Fibroblast of skin of back (primary cell): ENCODE data around the gene BCCIP.
A peak's percentile ranks its signal among the peaks of the same experiment; 100 is the strongest.

Experiments used
- DNase-seq: peaks from one replicate; pipeline ENCODE4 v3.0.0-alpha.2; 2013

Gene BCCIP

DNA sequence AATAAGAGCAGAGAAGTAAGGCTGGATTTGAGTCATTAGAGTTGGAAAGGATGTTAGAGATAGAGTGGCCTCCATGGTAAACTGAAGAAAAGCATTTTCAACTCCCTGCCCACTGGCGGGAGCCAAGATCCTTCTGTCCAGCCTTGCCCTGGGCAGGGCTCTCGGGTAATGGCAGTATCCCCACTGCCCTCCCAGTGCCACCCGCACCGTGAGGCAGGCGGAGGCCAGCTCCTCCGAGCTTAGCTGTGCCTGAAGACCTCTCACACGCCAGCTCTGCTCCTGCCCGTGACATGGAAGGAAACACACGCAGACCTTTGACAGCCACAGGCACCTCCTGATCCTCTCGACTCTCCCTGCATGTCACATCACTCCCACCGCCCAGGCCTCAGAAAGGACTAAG is 22.3 kb downstream of the BCCIP start:
- no peak for DNase-seq

DNA sequence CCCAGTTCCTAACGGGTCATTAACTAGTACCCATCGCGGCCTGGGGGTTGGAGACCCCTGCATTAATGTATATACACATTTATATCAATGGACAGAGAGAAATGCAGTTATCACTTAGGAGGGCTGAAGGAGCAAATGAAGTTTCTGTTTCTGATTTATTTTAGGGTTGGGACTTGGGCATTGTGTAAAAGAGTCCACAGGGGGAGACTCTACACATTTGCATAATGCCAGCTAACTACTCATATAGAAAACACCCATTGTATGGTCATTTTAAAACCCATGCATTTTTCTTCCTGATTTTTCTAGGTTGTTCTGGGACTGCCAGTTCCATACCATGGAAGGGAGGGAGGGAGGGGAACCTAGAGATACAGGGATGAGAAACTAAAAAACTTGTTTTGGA is 23.5 kb downstream of the BCCIP start:
- no peak for DNase-seq

DNA sequence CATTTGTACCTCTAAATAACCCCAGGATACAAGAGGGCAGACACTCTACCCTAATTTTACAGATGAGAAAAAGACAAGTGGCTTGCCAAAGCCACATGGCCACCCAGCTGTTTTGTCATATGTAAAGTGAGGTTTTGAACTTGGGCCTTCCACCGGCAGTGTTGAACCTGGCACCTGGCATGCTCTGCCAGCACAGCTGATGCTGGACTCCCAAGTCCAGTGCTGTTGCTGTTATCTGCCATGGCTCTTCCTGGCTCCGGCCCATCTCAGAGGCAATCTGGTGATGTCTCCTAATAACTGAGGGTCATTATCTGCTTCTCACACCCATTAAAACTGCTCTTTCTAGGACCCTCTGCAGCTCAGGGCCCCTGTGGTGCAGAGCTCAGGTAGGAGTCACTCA is 25.0 kb downstream of the BCCIP start:
- DNase-seq, result no peak

DNA sequence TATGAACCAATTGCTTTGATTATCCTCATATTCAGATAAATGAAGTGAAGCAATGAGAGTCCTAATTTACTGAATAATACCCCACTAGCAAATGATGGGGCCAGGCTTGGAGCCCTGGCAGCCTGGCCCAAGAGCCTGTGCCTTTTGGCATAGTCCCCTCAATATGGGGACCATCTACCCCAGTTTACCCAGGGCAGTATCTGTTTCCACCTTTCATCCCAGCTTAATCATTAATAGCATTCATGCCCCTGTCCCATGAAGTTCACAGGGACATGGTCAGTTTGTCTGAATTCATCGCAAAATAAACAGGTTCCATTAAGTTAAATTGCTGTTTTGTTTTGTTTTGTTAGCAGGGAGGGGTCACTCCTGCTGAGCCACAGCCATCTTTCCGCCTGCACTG is 25.5 kb downstream of the BCCIP start:
- DNase-seq, result no peak

DNA sequence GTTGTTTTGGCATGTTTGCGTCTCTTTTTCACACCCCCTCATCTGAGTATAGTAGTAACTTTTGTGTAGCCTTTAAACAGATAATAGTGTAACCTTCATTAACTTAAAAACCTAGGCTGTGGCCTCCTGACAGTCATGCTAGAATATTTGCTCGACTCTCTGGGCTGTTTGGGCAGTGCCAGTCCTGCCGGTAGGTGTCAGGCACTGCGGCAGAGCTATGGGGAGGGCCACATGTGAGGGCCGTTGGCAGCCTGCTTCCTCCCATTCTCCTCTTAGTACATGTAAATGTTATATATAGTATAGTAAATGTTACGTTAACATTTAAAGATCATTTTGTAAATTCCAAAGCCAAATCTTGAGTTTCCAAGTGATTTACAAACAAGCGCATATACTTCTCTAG is 26.1 kb downstream of the BCCIP start:
- no peak for DNase-seq

DNA sequence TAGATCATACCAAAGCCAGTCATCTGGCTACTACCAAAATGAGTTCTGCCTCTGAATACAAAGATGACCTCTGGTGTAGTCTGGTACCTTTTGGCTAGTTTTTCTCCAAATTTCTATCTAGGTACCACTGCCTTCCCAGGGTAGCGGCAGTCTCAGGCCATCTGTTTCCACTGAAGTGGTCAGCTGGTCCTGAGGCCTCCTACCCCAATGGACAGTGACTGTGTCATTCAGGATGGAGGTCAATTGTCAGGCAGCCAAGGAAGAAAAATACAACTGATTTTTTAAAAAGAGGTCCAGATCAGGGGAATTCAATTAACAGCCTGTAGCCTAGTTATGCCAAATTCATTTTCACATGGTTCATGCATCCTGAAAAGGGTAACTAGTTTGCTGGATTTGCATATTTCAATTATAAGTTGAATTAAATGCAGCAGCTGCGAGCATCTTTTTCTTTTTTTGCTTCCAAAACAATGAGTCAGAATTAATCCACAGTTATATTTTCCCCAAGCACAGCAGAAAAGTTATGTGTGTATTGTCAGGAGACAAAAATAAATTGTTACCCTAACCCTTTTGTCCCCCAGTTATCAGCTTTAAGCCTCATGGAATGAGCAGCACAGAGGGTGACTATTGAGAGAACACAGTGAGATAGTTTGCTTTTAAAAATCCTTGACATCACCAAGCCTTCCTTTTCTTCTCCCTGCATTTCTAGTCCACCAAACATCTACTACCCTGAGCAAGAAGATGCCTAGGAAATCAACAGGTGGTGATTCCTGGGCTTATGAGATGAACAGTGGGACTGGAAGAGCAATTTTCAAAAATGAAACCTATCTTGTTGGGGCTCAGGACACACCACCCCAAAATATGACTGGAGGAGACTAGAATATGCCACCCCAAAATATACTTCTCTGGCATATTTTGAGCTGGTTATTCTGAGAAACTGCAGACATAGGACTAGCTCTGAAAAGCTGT is 27.7 kb downstream of the BCCIP start:
- no peak for DNase-seq

DNA sequence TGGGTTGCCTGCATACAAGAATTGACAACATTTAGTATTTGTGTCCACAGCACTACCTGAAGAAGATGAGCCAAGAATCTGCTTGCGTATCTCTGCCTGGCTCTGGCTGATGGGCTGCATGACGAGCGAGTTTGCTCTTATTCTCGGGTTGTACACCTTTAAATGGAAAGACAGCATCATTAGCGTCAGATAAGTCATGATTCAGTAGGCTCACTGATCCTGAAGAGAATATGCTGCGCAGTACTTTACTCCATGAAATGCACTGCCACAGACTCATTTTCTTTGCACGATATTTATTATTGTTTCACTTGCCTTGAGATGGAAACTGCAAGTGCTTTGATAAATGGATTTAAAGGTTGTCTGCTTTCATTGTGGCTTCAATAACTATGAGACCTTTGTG is 29.1 kb downstream of the BCCIP start:
- no peak for DNase-seq

DNA sequence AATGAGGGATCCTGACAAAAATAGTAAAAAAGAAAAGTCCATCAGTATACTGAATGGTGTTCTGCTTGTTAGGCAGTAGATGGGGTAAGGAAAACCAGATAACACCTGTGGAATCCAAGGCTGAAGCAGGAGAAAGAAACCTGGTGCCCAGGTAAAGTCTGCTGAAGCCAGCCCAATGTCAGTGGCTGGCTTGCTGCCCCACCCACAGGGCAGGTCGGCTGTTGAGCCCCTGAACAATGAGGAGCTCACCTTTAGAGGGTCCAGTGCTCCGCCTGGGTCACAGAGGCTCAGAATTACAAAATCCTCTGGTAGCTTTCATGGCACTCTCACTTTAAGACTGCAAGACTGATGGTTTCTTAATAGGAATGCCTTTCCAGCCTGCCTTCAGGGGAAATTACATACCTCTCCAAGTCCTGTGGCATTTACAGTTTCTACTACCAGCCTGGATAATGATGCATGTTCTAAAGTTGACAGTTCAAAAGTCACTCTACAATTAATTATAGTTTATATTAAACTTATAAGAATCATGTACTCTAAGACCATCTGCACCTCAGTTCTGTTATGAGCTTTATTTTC is 33.9 kb downstream of the BCCIP start:
- DNase-seq, result no peak

DNA sequence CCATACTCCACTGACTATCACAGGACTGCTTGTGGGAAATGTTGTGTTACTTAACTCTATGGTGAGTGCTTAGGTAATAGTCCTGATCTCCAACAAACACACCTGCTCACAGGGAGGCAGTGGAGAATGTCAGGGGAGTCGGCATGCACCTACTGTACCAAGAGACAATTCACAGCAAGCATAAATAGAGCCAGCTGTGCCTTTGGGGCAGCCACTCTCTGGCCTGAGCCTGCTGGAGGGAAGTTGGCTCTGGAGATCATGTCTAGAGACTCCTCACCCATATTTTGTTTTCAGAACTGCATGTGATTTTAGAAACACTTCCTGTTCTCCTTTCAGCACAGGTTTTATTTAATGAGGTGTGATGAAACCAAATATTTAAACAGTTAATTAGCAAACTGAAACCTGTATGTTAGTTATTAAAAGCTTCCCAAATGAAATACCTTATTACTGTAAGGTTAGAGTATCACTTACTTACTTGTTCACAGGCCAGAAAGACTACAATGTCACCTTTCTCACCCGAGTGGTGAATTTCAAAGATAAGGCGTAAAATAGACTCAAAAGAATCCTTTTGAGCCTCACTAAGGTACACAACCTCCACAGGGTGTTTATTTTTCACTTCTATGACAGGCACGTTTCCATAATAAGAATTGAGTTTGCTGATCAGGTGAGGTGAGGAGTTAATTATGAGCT is 35.9 kb downstream of the BCCIP start:
- no peak for DNase-seq

DNA sequence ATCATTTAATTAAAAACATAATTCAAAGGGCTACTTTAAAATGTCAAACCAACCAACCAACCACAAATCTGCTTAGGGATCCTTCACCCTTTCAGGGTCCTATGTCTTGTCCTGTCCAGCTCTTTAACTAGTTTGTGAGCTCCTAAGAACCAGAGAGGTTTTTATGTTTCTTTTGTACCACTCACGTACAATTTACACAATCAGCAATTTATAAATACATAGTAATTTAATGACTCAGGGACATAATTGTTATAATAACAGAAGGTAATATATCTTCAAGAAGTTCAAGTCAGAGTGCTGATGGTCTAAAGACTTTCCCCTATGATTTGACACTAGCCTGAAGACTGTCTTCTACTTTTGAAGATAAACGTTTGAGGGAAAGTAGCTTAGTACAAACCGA is 41.8 kb downstream of the BCCIP start:
- no peak for DNase-seq

DNA sequence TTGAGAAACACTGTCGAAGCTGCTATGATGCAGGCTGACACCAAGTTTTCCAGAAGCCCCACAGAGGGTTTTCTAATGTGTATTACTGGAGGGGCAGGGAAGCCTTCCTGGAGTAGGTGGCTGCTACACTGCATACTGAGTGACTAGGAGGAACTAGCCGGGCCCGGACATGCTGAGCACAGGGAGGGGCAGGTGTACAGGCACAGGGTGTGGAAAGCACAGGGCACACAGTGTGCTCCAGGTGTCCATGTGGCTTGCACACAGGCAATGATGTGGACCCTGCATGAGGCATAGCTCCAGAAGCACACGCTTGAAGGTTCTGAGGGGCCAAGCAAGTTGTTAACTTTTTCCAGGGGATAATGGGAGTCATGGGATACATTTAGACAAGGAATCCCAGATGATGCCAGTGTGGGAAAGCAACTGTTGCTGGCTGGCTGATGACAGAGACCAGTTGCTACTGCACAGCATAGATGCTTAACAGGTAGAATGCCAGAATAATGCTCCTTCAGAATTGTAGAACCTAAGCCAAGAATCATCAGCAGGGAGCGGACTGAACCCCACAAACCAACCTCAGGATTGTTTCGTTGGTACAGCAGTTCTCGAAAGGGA is 43.2 kb downstream of the BCCIP start:
- no peak for DNase-seq

DNA sequence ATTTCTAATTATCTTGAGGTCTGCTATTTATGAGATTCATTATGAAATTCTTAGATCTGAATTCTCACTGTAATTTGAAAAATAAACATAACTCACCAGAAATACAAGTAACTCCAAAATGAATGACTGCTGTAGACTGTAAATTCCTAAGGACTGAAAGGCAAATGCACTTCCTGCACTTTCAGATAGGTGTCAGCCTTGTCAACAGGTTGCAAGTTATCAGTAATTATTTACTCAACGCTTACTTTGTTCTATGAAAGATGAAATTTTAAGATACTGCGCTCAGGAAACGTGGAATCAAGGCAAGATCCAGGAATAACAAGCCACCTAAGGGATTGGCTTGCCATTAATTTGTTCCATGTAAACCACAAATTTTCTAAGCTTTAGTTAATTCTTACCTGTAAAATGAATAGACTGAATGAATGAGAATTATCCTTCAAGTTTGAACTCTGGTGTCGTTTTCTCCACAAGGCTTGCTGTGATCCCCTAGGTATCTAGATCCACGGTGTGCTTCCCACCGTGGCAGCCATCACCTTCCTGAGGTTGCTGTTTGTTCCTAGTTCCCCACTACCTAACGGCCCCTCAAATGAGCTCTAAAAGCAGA is 45.1 kb downstream of the BCCIP start:
- peak; percentile 53 for DNase-seq

DNA sequence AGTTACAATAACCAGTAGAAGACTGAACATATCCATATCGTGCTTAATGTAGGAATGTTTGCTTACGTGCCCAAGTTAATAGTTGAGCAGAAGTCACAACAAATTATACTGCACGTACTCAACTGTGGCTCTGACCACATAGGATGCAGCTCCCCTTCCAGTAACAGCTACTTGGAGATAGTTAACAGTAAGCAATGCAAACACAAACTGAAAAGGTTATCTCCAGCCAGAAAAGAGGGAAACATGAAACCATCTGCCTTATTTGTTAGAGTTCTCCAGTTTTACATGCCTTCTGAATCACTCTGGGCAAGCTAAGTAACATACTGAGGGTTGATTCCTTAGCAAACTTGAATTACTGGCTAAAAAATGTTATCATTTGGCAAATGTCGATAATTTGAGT is 48.0 kb downstream of the BCCIP start:
- no peak for DNase-seq

DNA sequence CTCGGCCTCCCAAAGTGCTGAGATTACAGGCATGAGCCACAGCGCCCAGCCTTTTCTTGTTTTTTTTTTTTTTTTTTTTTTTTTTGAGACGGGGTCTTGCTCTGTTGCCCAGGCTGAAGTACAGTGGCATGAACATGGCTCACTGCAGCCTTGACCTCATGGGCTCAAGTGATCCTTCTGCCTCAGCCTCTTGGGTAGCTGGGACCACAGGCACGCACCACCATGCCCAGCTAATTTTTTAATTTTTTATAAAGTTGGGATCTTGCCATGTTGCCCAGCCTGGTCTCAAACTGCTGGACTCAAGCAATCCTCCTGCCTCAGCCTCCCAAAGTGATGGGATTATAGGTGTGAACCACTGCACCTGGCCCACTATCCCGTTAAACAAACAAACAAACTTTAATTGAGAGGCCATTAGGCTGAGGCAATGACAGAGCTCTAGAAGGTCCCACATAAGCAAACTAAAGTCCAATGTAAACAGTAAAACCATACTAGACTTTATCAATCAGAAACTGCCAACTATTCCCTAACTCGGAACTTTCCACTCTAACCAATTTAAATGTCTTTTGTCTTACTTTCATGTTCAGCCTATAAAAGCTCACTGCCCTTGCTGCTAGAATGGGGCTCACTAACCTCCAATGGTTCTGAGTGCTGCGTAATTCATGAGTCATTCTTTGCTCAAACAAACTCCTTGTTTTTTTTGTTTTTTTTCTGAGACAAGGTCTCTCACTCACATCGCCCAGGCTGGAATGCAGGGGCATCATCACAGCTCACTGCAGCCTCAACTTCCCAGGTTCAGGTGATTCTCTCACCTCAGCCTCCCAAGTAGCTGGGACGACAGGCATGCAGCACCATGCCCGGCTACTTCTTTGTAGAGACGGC is 55.9 kb downstream of the BCCIP start:
- peak; percentile 89 for DNase-seq

DNA sequence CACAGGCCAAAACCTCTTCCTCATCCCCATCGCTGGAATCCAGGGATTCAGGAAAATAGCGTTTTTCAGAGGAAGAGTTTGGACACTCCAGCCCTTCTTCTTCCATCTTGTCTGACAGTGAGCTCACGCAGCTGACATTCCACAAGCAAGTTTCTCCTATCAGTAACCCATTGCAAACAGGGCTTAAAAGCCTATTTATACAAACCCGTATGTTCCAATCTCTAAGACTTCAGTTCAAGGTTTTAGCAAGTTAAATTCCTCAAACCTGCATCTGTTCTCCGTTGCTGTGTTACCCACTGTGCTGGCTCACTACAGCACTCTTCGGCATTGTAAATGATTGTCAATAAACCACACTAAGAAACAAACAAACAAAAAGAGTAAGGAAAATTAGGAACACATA is 57.4 kb downstream of the BCCIP start:
- DNase-seq, result no peak

DNA sequence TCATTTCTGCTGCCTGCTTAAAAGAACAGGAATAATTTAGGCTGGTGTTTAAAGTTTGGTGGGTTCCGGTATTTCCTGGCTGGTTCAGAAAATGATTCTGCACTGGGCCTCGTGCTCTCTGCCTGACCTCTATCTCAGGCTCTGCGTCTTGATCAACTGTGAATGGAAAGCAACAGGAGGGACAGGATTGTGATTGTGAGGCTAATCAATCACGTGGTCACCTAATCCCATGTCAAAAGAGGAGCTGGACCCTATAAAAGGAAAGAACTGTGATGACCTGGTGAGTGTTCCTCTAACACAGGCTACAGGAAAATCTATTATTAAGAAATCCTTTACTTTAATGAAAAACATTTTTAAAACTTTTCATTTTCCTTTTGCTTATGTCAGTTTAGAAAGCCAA is 57.8 kb downstream of the BCCIP start, which contains the start of gene DHX32:
TSS of gene DHX32 (minus strand) at position 101 of the 400 bp plus-strand sequence. CDS start 468 bp downstream, outside the sequence.
- DNase-seq, result no peak

DNA sequence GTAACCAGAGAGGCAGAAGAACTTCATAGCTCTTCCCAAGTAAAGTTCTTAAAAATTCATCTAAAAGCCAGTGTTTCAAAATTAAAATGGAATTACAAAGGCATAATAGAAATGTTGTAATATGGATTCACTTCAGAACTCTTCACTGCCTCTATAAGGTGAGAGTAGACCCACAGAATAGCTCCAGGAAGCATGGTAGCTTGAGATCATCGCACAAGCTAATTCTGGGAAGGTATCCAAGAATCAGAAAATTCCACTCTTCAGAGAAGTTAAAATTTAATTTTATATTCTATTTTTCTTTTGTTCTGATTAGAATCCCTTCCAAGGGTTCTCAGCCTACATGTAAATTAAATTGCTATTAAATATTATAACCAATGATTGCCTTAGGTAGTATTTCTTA is 59.2 kb downstream of the BCCIP start:
- DNase-seq, result peak; percentile 20

DNA sequence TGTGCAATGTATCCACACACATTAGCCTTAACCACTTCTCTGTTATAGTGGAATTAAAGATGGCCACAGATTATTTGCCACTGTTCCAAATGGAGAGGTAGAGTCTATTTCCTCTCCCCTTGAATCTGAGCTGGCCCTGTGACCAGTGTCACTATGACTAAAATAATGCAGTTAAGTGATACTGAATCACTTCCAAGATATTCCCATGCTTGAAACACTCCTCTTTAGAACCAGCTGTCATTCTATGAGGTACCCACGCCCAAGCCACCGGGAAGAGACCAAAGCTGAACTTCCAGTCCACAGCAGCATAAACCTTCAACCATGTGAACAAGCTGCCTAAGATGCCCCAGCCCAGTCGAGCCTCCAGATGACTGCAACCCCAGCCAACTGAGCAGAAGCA is 59.9 kb downstream of the BCCIP start:
- DNase-seq, result no peak
